ENCODE data around the gene KCTD10.

Gene KCTD10

GRCh38 chr12:109523504-109523903 is 46.4 kb upstream of the KCTD10 start:
- TF ChIP-seq EZH2 (IDR thresholded peaks at IDR 0.05; ENCODE audit: borderline replicate concordance, low read length) (no peak), CTCF (IDR thresholded peaks at IDR 0.05; ENCODE audit: low read length) (no peak)
- 0 out of 2 replicates have a peak, but pooled peaks cover 8% of the 10 kb centered on the region for H3K36me3 ChIP-seq (ENCODE audit: insufficient read depth, low read length)
- H3K27me3 ChIP-seq (ENCODE audit: insufficient read depth, low read length): no peaks in the 10 kb centered on the region
- no peak overlapping the region for H3K4me3 ChIP-seq (ENCODE audit: low read depth, low read length, poor library complexity, severe bottlenecking)
- H3K9me2 ChIP-seq (ENCODE audit: low read depth, low read length): no peaks in the 10 kb centered on the region
- no peaks in the 10 kb centered on the region for H3K9me3 ChIP-seq (ENCODE audit: low read length)
- H2AFZ ChIP-seq (ENCODE audit: low read length): no peak overlapping the region
- H3K79me2 ChIP-seq (ENCODE audit: insufficient read depth, low read length): no peaks in the 10 kb centered on the region
- H3K9ac ChIP-seq (ENCODE audit: low read length): no peak overlapping the region
- no peak overlapping the region for H3K27ac ChIP-seq (ENCODE audit: low read depth, low read length, poor library complexity, severe bottlenecking)
- H3F3A ChIP-seq (ENCODE audit: insufficient read depth, low read length): no peaks in the 10 kb centered on the region
- no peak overlapping the region for H3K4me2 ChIP-seq (ENCODE audit: low read length)
- no peaks in the 10 kb centered on the region for H3K4me1 ChIP-seq (ENCODE audit: insufficient read depth, low read length, severe bottlenecking)
- no peaks in the 10 kb centered on the region for H4K20me1 ChIP-seq (ENCODE audit: insufficient read depth, low read length)

- no peaks in the 10 kb centered on the region for H3K4me1 ChIP-seq (ENCODE audit: insufficient read depth, low read length, severe bottlenecking)
- H3K4me3 ChIP-seq (ENCODE audit: low read depth, low read length, poor library complexity, severe bottlenecking): no peak overlapping the region
- H3K79me2 ChIP-seq (ENCODE audit: insufficient read depth, low read length): no peaks in the 10 kb centered on the region
- no peak overlapping the region for H3K9ac ChIP-seq (ENCODE audit: low read length)
- no peaks in the 10 kb centered on the region for H3K9me2 ChIP-seq (ENCODE audit: low read depth, low read length)
- H3K27ac ChIP-seq (ENCODE audit: low read depth, low read length, poor library complexity, severe bottlenecking): no peak overlapping the region
- no peak overlapping the region for H3K4me2 ChIP-seq (ENCODE audit: low read length)
- no peak overlapping the region for H2AFZ ChIP-seq (ENCODE audit: low read length)
- no peaks in the 10 kb centered on the region for H3F3A ChIP-seq (ENCODE audit: insufficient read depth, low read length)
- no peaks in the 10 kb centered on the region for H3K9me3 ChIP-seq (ENCODE audit: low read length)
- H4K20me1 ChIP-seq (ENCODE audit: insufficient read depth, low read length): no peaks in the 10 kb centered on the region
- no peaks in the 10 kb centered on the region for H3K27me3 ChIP-seq (ENCODE audit: insufficient read depth, low read length)
- TF ChIP-seq CTCF (IDR thresholded peaks at IDR 0.05; ENCODE audit: low read length) (no peak), EZH2 (IDR thresholded peaks at IDR 0.05; ENCODE audit: borderline replicate concordance, low read length) (no peak)
- 0 out of 2 replicates have a peak, but pooled peaks cover 8% of the 10 kb centered on the region for H3K36me3 ChIP-seq (ENCODE audit: insufficient read depth, low read length)
Observed at GRCh38 chr12:109523071-109523470, 46.0 kb upstream of the KCTD10 start.

- no peak overlapping the region for H2AFZ ChIP-seq (ENCODE audit: low read length)
- TF ChIP-seq CTCF (IDR thresholded peaks at IDR 0.05; ENCODE audit: low read length) (no peak), EZH2 (IDR thresholded peaks at IDR 0.05; ENCODE audit: borderline replicate concordance, low read length) (no peak)
- H3K4me1 ChIP-seq (ENCODE audit: insufficient read depth, low read length, severe bottlenecking): no peaks in the 10 kb centered on the region
- no peak overlapping the region for H3K27ac ChIP-seq (ENCODE audit: low read depth, low read length, poor library complexity, severe bottlenecking)
- H3K4me2 ChIP-seq (ENCODE audit: low read length): no peak overlapping the region
- H3K36me3 ChIP-seq (ENCODE audit: insufficient read depth, low read length): peaks cover 8% of the 10 kb centered on the region; the same call in 1 of the 2 replicates
- H3K27me3 ChIP-seq (ENCODE audit: insufficient read depth, low read length): no peaks in the 10 kb centered on the region
- no peaks in the 10 kb centered on the region for H4K20me1 ChIP-seq (ENCODE audit: insufficient read depth, low read length)
- H3F3A ChIP-seq (ENCODE audit: insufficient read depth, low read length): no peaks in the 10 kb centered on the region
- H3K9me3 ChIP-seq (ENCODE audit: low read length): no peaks in the 10 kb centered on the region
- H3K79me2 ChIP-seq (ENCODE audit: insufficient read depth, low read length): no peaks in the 10 kb centered on the region
- H3K9ac ChIP-seq (ENCODE audit: low read length): no peak overlapping the region
- H3K9me2 ChIP-seq (ENCODE audit: low read depth, low read length): no peaks in the 10 kb centered on the region
- H3K4me3 ChIP-seq (ENCODE audit: low read depth, low read length, poor library complexity, severe bottlenecking): no peak overlapping the region
Observed at GRCh38 chr12:109521831-109522230, 44.7 kb upstream of the KCTD10 start.

All from OCI-LY1 (cell line).